ENCODE data around the gene AGAP1. TPM values are rescaled to one million over a fixed set of nuclear protein-coding genes. Genes with fewer than 3 reads are reported as not detected.

AGAP1 gene
- total RNA-seq, 1 donor from 2014 or later = 20.4 TPM

DNA sequence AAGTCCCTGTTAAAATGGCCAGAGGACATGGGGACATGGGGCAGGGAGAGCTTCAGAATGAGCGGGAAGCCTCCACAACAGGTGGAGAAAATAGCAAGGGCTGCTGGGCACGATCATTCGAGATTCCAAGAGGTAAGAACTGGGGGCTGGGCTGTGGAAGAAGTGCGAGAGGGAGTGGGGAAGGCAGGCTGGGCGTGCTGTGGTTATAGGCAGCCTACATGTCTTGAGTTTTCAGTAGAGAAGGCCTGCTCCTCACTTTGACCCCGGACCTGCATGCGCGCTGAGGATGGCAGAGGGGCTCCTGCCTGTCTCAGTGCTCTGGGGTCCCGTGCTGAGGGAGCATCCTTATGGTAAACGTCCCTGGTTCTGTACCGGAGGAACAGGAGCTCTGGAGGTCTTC lies 115.5 kb downstream of the AGAP1 start:
- no peak overlapping the region for H3K4me3 ChIP-seq
- TF ChIP-seq, protein P1, sequence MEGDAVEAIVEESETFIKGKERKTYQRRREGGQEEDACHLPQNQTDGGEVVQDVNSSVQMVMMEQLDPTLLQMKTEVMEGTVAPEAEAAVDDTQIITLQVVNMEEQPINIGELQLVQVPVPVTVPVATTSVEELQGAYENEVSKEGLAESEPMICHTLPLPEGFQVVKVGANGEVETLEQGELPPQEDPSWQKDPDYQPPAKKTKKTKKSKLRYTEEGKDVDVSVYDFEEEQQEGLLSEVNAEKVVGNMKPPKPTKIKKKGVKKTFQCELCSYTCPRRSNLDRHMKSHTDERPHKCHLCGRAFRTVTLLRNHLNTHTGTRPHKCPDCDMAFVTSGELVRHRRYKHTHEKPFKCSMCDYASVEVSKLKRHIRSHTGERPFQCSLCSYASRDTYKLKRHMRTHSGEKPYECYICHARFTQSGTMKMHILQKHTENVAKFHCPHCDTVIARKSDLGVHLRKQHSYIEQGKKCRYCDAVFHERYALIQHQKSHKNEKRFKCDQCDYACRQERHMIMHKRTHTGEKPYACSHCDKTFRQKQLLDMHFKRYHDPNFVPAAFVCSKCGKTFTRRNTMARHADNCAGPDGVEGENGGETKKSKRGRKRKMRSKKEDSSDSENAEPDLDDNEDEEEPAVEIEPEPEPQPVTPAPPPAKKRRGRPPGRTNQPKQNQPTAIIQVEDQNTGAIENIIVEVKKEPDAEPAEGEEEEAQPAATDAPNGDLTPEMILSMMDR (IDR thresholded peaks at IDR 0.05) = no peak
- no peak for TF ChIP-seq EZH2phosphoT487 (IDR thresholded peaks at IDR 0.05)
- no peak for TF ChIP-seq EZH2 (IDR thresholded peaks at IDR 0.05)
- peaks cover 9% of the 10 kb centered on the region for H3K4me1 ChIP-seq
- DNase-seq (ENCODE audit: low spot score) = no peak
- peaks cover 2% of the 10 kb centered on the region for H3K36me3 Mint-ChIP-seq
- H3K9me3 ChIP-seq (ENCODE audit: low read depth) = no peaks in the 10 kb centered on the region
- H2AFZ ChIP-seq (replicated peaks) = no peak overlapping the region
- H3K4me2 ChIP-seq = no peak overlapping the region
- peaks cover 2% of the 10 kb centered on the region for H3K9me3 Mint-ChIP-seq
- H3K27me3 Mint-ChIP-seq (ENCODE audit: insufficient read depth, low read depth) = peaks cover 11% of the 10 kb centered on the region
- peaks cover 75% of the 10 kb centered on the region for H3K79me2 ChIP-seq (ENCODE audit: low read depth)
- no peaks in the 10 kb centered on the region for H3K27me3 ChIP-seq
- no peak overlapping the region for H3K4me3 Mint-ChIP-seq
- H3K9ac ChIP-seq = no peak overlapping the region
- peaks cover 91% of the 10 kb centered on the region for H4K20me1 ChIP-seq (ENCODE audit: low read depth)
- peak overlapping the region; percentile 7 for H3K27ac Mint-ChIP-seq
- H3K4me1 Mint-ChIP-seq = peaks cover 67% of the 10 kb centered on the region
- H3K27ac ChIP-seq = no peak overlapping the region
- no peaks in the 10 kb centered on the region for H3K36me3 ChIP-seq
- H3F3A ChIP-seq (ENCODE audit: low read depth) = no peaks in the 10 kb centered on the region

DNA sequence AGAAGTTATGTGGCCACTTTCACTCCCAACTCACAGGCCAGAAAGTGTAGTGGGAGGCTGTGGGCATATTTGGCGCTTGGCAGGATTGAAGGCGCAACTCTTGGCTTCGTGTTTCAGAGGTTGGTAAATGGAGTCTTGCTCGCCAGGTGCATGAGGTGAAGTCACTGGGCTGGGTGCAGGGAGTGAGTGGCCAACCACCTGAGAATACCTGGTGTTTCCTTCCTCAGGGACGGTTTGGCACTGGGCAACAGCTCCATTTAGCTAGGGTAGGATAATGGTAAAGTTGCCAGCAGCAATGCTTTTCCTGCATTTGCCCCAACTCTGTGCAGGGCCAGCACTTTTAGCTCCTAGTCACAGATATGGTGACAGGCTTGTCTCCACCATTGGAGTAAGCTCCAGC lies 115.9 kb downstream of the AGAP1 start:
- Mint-ChIP-seq H3K9me3 (peaks cover 2% of the 10 kb centered on the region), H3K4me1 (peaks cover 69% of the 10 kb centered on the region), H3K27me3 (ENCODE audit: insufficient read depth, low read depth) (peaks cover 11% of the 10 kb centered on the region), H3K36me3 (peaks cover 2% of the 10 kb centered on the region), H3K4me3 (no peak overlapping the region), H3K27ac (no peak overlapping the region)
- H2AFZ ChIP-seq (replicated peaks) = no peak overlapping the region
- no peaks in the 10 kb centered on the region for H3F3A ChIP-seq (ENCODE audit: low read depth)
- peaks cover 11% of the 10 kb centered on the region for H3K4me1 ChIP-seq
- H3K27me3 ChIP-seq = no peaks in the 10 kb centered on the region
- H3K79me2 ChIP-seq (ENCODE audit: low read depth) = peaks cover 79% of the 10 kb centered on the region
- TF ChIP-seq EZH2phosphoT487 (IDR thresholded peaks at IDR 0.05) (no peak), EZH2 (IDR thresholded peaks at IDR 0.05) (no peak)
- TF ChIP-seq, protein P1 (IDR thresholded peaks at IDR 0.05) = no peak
- no peak overlapping the region for H3K4me3 ChIP-seq
- H3K36me3 ChIP-seq = no peaks in the 10 kb centered on the region
- no peak overlapping the region for H3K27ac ChIP-seq
- H3K9me3 ChIP-seq (ENCODE audit: low read depth) = no peaks in the 10 kb centered on the region
- DNase-seq (ENCODE audit: low spot score) = no peak
- no peak overlapping the region for H3K4me2 ChIP-seq
- no peak overlapping the region for H3K9ac ChIP-seq
- H4K20me1 ChIP-seq (ENCODE audit: low read depth) = peaks cover 95% of the 10 kb centered on the region

DNA sequence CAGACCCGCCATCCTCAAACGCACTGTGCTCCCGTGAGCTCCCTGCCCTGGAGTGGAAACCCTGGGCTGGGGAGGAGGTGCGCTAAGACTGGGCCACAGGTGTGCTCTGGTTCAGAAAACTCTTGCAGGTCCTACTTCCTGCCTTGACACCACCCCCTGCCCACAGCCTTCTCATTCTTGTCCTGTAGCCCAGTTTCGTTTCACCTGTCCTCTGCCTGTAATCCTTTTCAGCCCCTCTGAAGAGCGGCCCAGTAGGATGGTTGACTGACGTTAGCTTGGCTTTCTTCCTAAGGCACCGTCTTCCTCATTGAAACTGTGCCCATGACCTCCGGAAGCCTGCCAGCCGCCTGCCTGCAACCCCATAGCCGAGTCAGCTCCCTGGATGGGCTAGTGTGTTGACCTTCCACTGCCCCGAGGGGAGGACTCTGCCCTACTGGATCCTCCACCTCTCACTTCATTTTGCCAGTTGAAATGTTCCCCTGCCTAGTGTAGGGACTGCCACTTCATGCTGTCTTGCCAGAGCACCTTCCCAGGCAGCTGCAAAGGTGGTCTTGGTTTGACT lies 116.9 kb downstream of the AGAP1 start:
- no peak for DNase-seq (ENCODE audit: low spot score)
- Histone ChIP-seq H3K79me2 (ENCODE audit: low read depth) (peaks cover 89% of the 10 kb centered on the region), H3K27ac (no peak overlapping the region), H3K36me3 (no peaks in the 10 kb centered on the region), H3K4me2 (no peak overlapping the region), H3K4me1 (peaks cover 11% of the 10 kb centered on the region), H3K9me3 (ENCODE audit: low read depth) (no peaks in the 10 kb centered on the region), H2AFZ (replicated peaks) (no peak overlapping the region), H4K20me1 (ENCODE audit: low read depth) (peaks cover 93% of the 10 kb centered on the region), H3F3A (ENCODE audit: low read depth) (no peaks in the 10 kb centered on the region), H3K9ac (no peak overlapping the region), H3K27me3 (no peaks in the 10 kb centered on the region), H3K4me3 (no peak overlapping the region)
- H3K27ac Mint-ChIP-seq = peak overlapping the region; percentile 19
- H3K9me3 Mint-ChIP-seq = peaks cover 2% of the 10 kb centered on the region
- TF ChIP-seq, protein P1 (IDR thresholded peaks at IDR 0.05) = no peak
- no peak for TF ChIP-seq EZH2 (IDR thresholded peaks at IDR 0.05)
- TF ChIP-seq EZH2phosphoT487 (IDR thresholded peaks at IDR 0.05) = no peak
- peaks cover 2% of the 10 kb centered on the region for H3K36me3 Mint-ChIP-seq
- peaks cover 11% of the 10 kb centered on the region for H3K27me3 Mint-ChIP-seq (ENCODE audit: insufficient read depth, low read depth)
- peaks cover 68% of the 10 kb centered on the region for H3K4me1 Mint-ChIP-seq
- H3K4me3 Mint-ChIP-seq = no peak overlapping the region

Measured in neural progenitor cell (in vitro differentiated cells).